Vagina (tissue), 2 donors: ENCODE measurements around the gene DCUN1D4. TPM values are rescaled to one million over a fixed set of nuclear protein-coding genes. Genes with fewer than 3 reads are reported as not detected.

Experiments
- DNase-seq, 2 donors: peaks; one replicate each; pipeline ENCODE4 v3.0.0-alpha.2; 2017; ENCODE audit errors: extremely low spot score in 2 of 2
- H3K27ac ChIP-seq: fragments of 200-600 bp; sonication (generic); one replicate; pipeline ENCODE4 v1.5.1; 2019
- H3K27me3 ChIP-seq: fragments of 200-600 bp; sonication (generic); one replicate; pipeline ENCODE4 v1.5.1; 2019
- H3K36me3 ChIP-seq, 2 donors: fragments of 200-600 bp; sonication (generic); one replicate each; pipeline ENCODE4 v1.5.1; 2017 to 2019
- H3K4me1 ChIP-seq: fragments of 200-600 bp; sonication (generic); one replicate; pipeline ENCODE4 v1.5.1; 2019
- H3K4me3 ChIP-seq, 2 donors: fragments of 200-600 bp; sonication (generic); 1 replicate in 1 of 2; 2 replicates in 1 of 2; pipeline ENCODE4 v1.5.1; 2016 to 2019
- H3K9me3 ChIP-seq: fragments of 200-600 bp; sonication (generic); one replicate; pipeline ENCODE4 v1.5.1; 2019
- CTCF ChIP-seq, 3 experiments: fragments of 450-650 bp in 2 of 3; fragments of 200-600 bp in 1 of 3; sonication (generic) in 1 of 3; IDR thresholded peaks; one replicate each; pipeline ENCODE4 v1.5.1; 2017 to 2019; ENCODE audit warnings: antibody characterized with exemption in 3 of 3, mild to moderate bottlenecking in 2 of 3, moderate library complexity in 2 of 3
- POLR2A ChIP-seq, 2 donors: fragments of 450-650 bp; IDR thresholded peaks; one replicate each; pipeline ENCODE4 v1.6.1; 2017; ENCODE audit warnings: antibody characterized with exemption in 2 of 2, mild to moderate bottlenecking in 2 of 2, moderate library complexity in 2 of 2
- POLR2AphosphoS5 ChIP-seq, 2 donors: sonication (generic); formaldehyde crosslinking; IDR thresholded peaks; one replicate each; pipeline ENCODE4 v1.9.0; 2017; ENCODE audit warnings: antibody characterized with exemption in 2 of 2, mild to moderate bottlenecking in 2 of 2, low read depth in 1 of 2; ENCODE audit not compliant: insufficient read depth in 1 of 2
- intact Hi-C: fragments of 100-400 bp; cut with DNase I; formaldehyde crosslinking; loops from one replicate; pipeline ENCODE4 v1.15.1; 2023
- total RNA-seq: library from RNA; depleted of rRNA; stranded (reverse); fragments of >200 nt; gene quantifications from one replicate; pipeline ENCODE4 v1.2.3, GENCODE V29; 2016

DCUN1D4 gene
- total RNA-seq, 1 donor from 2014 or later, result 47.4 TPM

GRCh38 chr4:51965862-51966261 lies 122.9 kb downstream of the DCUN1D4 start:
- Histone ChIP-seq H3K4me1 (no peaks in the 10 kb centered on the region), H3K27ac (no peak overlapping the region), H3K4me3 (no peak overlapping the region), H3K9me3 (no peaks in the 10 kb centered on the region), H3K27me3 (no peaks in the 10 kb centered on the region), H3K36me3 (no peaks in the 10 kb centered on the region)
- no peak for DNase-seq
- TF ChIP-seq POLR2AphosphoS5 (IDR thresholded peaks at IDR 0.05; ENCODE audit: insufficient read depth in 1 of 2, low read depth in 1 of 2), result no peak
- no peak for TF ChIP-seq POLR2A (IDR thresholded peaks at IDR 0.05)
- no peak for TF ChIP-seq CTCF (IDR thresholded peaks at IDR 0.05)
- intact Hi-C loops, result no loop called here

Other genes starting within 250 kb of the DCUN1D4 start
- 1.2 TPM for gene LRRC66, start 177.2 kb downstream of the DCUN1D4 start, total RNA-seq
- gene SGCB, start 195.1 kb downstream of the DCUN1D4 start, total RNA-seq, result 26.5 TPM
- 15.2 TPM for gene SPATA18, start 208.2 kb downstream of the DCUN1D4 start, total RNA-seq